ENCODE data around the gene DNAJA1.

DNAJA1 gene

GRCh38 chr9:33029231-33029786, 4.2 kb downstream of the DNAJA1 start:
- DNase-seq = no peak

DNA sequence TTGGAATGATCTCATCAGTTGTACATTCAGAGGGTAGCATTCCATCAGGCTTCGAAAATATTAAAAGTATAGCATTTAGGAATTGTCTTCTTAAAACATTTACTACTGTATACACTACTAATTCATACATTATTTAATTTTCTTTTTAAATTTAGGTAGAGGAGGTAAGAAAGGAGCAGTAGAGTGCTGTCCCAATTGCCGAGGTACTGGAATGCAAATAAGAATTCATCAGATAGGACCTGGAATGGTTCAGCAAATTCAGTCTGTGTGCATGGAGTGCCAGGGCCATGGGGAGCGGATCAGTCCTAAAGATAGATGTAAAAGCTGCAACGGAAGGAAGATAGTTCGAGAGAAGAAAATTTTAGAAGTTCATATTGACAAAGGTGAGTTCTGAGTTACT, 5.2 kb downstream of the DNAJA1 start:
- DNase-seq = no peak

GRCh38 chr9:33032292-33032691, 7.2 kb downstream of the DNAJA1 start:
- DNase-seq = no peak

DNA sequence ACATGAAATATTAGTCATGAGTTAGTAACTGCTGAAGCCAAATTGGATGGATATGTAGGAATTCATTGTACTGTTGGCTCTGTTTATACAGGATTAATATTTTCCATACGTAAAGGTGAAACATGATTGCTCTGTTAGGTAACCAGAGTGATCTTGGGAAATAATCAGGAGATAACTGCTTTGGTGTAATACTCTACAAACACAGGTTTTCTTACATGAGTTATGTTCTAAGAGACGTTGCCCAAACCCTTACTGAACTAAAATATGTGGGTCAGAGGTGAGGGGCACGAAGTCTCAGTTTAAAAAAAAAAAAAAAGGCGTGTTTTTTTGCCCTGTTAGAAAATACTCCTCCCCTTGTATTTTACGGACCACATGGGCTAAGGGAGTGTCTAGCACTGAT, 7.8 kb downstream of the DNAJA1 start:
- DNase-seq = no peak

- no peak for DNase-seq
These were observed 15.8 kb downstream of the DNAJA1 start for GRCh38 chr9:33040792-33041431.

- DNase-seq = no peak
These were observed 16.5 kb downstream of the DNAJA1 start for GRCh38 chr9:33041432-33042188.

- DNase-seq = no peak
These were observed 17.4 kb downstream of the DNAJA1 start for GRCh38 chr9:33042473-33042872.

DNA sequence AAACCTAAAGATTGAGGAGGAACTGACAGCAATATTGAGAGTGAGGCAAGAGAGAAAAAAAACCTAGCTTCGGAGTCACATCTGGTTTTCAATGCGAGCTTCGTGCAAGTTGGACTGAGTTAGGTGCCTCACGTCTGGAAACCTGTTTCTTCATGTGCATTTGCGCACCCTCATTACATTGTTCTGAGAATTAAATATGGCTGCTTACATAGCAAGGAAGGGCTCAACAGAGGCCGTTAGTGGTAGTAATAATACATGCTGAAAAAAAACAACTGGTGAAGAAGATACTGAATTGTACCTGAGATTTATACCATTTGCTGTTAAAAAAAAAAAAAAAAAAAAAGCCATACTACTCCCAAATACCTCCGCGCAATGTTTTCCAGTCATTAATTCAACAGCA, 18.6 kb downstream of the DNAJA1 start:
- no peak for DNase-seq

DNA sequence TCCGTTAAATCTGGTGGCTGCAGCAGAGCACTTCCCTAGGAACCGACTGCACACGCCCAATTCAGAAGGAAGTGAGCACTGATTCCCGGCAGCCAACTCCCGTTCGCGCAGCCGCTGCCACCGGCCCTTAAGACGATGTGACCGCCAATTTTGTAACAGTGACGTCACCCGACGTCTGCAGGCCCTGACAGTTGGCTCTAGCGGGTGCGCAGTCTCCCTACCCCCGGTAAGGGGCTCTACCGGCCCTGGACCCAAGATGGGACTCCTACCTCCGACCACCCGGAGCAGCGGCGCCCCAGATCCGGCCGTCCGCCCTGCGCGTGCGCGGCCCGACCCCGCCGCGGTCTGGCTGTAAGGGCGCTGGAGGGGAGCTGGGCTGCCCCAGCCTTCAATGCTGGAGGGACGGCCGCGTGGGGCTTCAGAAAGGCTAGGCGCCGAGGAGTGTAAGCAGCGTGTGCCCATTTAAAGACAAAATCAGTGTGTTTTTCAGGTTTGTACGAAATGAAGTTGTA, 19.1 kb downstream of the DNAJA1 start:
- DNase-seq = no peak

GRCh38 chr9:33044677-33045282, 19.7 kb downstream of the DNAJA1 start:
- DNase-seq = no peak

DNA sequence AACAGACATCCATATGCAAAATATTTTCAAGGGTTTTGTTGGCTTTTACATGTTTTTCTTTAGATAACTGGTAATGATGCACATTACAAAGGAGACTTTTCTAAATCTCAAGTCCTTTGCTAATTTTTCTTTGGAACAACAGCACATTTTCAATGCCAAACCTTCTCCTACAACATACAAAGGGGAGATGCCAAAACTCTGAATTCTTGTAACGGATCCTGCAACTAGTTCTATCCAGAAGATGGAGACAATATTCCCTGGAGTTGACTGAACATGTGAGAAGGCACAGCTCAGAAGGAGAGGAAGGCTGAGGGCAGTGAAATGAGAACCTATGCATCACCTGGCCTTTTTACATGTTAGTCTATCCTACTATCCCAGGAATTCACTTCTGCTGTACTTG, 21.0 kb downstream of the DNAJA1 start:
- DNase-seq = no peak

DNA sequence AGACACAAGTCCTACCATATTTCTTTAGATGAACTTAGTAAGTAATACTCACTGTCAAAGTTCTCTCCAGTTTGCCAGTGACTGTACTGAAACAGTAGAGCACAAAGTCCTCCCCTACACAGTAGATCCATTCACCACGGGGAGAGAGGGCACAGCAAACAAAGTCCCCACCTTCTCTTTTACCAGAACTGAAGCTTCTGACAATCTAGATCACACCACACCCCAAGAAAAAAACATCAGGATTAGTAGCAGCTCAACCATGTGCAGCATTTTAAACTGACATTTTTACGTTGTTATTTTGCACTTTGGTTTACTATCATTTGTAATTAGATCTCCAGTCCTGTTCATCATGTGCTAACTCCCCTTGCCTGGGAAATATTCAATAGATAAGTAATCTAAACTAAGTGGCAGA, 23.0 kb downstream of the DNAJA1 start:
- no peak for DNase-seq

DNA sequence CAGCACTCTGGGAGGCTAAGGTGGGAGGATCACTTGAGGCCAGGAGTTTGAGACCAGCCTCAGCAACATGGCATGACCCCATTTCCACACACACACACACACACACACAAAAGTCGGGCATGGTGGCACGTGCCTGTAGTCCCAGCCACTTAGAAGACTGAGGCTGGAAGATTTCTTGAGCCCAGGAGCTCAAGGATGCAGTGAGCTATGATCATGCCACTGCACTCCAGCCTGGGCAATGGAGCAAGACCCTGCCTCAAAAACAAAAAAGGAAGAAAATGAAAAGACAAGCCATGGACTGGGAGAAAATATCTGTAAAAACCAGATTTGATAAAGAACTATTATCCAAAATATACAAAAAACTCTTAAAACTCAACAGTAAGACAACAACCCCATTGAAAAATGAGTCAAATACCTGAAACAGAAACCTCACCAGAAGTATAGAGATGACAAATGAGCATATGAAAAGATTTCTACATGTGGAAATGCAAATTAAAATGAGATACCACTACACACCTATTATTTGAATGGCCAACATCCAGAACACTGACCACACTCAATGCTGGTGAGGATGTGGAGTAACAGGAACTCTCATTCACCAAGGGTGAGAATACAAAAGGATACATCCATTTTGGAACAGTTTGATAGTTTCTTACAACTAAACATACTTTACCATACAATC, 24.7 kb downstream of the DNAJA1 start:
- DNase-seq = no peak

GRCh38 chr9:33051144-33051543, 26.1 kb downstream of the DNAJA1 start:
- no peak for DNase-seq

- peak; percentile 35 for DNase-seq
These were observed 40.3 kb downstream of the DNAJA1 start for GRCh38 chr9:33065157-33066076.

DNA sequence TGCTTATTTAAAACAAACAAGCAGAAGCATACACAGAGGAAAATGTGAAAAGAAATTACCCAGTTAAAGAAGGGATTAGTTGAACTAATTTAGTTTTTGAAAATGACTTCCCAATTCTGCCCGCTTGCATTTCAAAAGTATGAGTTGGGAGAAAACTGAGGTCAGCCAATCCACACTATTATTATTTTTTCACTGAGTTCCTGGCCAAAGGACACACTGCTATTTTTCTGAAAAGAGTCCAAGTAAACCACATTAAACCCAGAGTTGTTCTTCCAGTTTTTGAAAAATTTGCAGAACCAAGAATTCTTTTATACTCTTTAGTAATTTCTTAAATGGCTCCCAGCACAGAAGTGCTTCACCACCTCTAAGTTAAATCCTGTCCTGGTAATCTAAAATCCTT, 43.9 kb downstream of the DNAJA1 start:
- no peak for DNase-seq

GRCh38 chr9:33076046-33077004, 51.3 kb downstream of the DNAJA1 start, which contains the start of gene SMU1:
TSS of gene SMU1 (minus strand) at chr9:33076674. CDS start at chr9:33076608, 66 bp downstream.
- DNase-seq = peak; percentile 97

- DNase-seq = no peak
These were observed 55.5 kb downstream of the DNAJA1 start for GRCh38 chr9:33080534-33080933.

- DNase-seq = peak; percentile 70
These were observed 56.2 kb downstream of the DNAJA1 start for GRCh38 chr9:33081128-33081851.

DNA sequence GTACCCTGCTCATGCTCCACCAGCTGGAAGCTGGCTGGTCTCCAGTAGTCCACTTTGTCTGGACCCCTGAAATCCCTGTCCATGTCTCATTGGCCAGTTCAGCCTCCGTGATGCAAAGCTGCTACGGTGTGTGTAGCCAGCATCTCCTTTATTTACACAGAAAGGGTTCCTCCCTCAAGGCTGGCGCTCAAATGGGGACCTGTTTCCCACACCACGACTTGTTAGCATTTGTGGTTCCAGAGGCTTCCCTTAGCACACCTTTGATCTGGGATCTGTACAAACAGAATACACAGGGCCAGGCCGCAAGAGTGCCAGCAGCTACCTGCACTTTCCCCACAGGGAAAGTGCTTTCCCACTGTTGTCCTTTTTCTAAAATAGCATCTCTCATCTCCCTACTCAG, 57.1 kb downstream of the DNAJA1 start:
- no peak for DNase-seq

Data from RPMI8226 (cell line).